Measurements from ENCODE around the gene SH2B2. TPM values are rescaled to one million over a fixed set of nuclear protein-coding genes. Genes with fewer than 3 reads are reported as not detected.

Gene SH2B2
- total RNA-seq, 2 donors from 2014 or later = 7.7 to 22.3 TPM

DNA sequence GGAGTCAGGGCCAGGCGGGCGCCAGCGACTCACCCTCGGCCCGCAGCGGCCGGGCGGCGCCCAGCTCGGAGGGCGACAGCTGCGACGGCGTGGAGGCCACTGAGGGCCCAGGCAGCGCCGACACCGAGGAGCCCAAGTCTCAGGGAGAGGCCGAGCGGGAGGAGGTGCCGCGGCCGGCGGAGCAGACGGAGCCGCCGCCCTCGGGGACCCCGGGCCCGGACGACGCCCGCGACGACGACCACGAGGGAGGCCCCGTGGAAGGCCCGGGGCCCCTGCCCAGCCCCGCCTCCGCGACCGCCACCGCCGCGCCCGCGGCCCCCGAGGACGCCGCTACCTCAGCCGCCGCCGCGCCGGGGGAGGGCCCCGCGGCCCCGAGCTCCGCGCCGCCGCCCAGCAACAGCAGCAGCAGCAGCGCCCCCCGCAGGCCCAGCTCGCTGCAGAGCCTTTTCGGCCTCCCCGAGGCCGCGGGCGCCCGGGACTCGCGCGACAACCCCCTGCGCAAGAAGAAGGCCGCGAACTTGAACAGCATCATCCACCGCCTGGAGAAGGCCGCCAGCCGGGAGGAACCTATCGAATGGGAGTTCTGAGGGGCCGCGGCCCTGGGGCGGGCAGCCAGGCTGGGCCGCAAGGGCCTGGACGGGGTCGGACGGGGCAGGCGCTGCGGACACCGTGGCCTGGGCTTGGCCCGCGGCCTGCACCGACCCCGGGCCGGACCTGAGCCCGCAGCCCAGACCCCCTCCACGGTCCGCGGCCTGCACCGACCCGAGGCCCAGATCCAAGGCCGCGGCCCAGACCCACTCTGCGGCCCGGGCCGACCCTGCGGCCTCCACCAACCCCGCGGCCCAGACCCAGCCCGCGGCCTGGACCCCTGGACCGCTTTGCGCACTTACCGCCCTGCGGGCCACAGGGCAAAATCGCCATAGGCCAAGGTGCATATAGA is 37.9 kb upstream of the SH2B2 start:
- DNase-seq (ENCODE audit: low spot score) = no peak
- no peaks in the 10 kb centered on the region for H3K4me1 ChIP-seq (replicated peaks)
- H3K9me3 ChIP-seq = no peaks in the 10 kb centered on the region
- H3K4me3 ChIP-seq = no peak overlapping the region
- TF ChIP-seq, protein P1, sequence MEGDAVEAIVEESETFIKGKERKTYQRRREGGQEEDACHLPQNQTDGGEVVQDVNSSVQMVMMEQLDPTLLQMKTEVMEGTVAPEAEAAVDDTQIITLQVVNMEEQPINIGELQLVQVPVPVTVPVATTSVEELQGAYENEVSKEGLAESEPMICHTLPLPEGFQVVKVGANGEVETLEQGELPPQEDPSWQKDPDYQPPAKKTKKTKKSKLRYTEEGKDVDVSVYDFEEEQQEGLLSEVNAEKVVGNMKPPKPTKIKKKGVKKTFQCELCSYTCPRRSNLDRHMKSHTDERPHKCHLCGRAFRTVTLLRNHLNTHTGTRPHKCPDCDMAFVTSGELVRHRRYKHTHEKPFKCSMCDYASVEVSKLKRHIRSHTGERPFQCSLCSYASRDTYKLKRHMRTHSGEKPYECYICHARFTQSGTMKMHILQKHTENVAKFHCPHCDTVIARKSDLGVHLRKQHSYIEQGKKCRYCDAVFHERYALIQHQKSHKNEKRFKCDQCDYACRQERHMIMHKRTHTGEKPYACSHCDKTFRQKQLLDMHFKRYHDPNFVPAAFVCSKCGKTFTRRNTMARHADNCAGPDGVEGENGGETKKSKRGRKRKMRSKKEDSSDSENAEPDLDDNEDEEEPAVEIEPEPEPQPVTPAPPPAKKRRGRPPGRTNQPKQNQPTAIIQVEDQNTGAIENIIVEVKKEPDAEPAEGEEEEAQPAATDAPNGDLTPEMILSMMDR (IDR thresholded peaks at IDR 0.05) = no peak
- TF ChIP-seq POLR2AphosphoS5 (IDR thresholded peaks at IDR 0.05) (no peak), POLR2A (IDR thresholded peaks at IDR 0.05) (no peak)
- intact Hi-C loops (cut with DNase I) = no loop called here
- no peaks in the 10 kb centered on the region for H3K27me3 ChIP-seq (replicated peaks; ENCODE audit: insufficient read depth)
- no peak overlapping the region for H3K27ac ChIP-seq
- H3K36me3 ChIP-seq = no peaks in the 10 kb centered on the region
- 93% methylated on average over 110 of the region's 117 CpGs for WGBS

DNA sequence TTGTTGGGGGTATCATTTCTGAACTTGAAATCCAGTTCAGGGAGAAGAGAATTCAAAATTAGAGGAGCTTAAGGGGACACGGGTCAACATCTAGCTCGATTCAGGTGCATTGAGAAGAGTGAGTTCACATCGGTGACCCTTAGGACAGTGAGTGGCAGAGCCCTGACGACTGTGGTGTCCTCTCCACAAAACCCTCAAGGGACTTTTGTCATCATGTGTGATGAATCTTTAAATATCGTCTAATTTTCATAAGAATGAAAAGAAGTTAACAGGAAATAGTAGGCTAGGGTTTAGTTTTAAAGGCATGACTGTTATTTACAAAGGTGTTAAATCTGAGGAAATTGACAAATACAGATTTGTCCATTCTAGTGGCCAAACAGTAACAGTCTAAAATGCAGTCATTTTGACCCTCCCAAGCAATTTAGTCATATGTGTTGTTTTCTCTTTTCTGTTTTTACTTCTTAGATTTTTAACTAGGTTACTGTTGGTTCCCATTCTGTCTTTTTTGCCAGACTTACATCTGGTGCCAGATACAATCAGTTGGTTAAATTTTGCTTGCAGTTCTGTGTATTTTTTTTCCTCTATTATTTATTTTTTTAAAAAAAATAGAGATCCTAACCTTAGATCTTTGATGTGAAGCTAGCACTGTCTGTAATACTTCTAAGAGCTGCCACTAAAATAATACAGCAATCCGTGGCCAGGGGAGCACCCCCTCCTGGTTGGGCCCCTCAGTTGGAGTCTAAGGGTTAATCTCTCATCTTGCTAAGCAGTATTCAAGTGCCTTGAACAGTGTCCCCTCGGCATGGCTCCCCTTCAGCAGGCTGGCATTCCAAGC is 34.9 kb upstream of the SH2B2 start:
- Histone ChIP-seq H3K4me1 (replicated peaks) (no peaks in the 10 kb centered on the region), H3K27me3 (replicated peaks; ENCODE audit: insufficient read depth) (no peaks in the 10 kb centered on the region), H3K36me3 (no peaks in the 10 kb centered on the region), H3K4me3 (no peak overlapping the region), H3K27ac (no peak overlapping the region), H3K9me3 (no peaks in the 10 kb centered on the region)
- intact Hi-C loops (cut with DNase I) = no loop called here
- WGBS = 65% methylated on average over 7 of the region's 7 CpGs
- TF ChIP-seq POLR2AphosphoS5 (IDR thresholded peaks at IDR 0.05) (no peak), POLR2A (IDR thresholded peaks at IDR 0.05) (no peak)
- TF ChIP-seq, protein P1 (IDR thresholded peaks at IDR 0.05) = no peak
- no peak for DNase-seq (ENCODE audit: low spot score)

DNA sequence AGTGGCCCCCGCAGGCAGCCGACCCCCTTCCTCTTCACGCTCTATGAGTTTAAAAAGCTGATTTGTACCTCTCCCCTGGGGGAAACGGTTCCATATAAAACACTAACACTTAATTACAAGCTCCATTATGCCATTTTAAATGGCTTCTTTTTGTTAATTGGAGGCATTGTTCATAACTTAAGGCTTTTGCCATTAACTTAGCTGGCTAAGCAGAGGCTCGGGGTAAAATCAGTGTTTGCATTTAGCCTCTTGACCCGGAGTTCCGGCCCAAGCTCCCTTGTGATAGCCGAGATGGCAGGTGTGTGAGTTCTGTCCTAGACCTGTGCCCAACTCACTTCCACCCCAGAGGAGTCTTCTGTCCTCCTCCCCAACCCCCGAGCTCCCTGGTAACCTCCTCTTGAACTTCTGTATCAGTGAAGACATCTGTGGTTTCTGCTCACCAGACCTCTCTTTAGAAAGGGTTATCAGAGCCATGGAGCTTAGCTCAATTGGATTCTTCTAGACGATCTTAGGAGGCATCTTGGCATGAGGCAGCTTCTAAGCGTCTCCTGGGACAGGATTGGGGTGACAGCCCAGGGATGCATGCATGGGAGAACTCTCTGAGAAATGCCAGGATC is 34.2 kb upstream of the SH2B2 start:
- H3K36me3 ChIP-seq = no peaks in the 10 kb centered on the region

DNA sequence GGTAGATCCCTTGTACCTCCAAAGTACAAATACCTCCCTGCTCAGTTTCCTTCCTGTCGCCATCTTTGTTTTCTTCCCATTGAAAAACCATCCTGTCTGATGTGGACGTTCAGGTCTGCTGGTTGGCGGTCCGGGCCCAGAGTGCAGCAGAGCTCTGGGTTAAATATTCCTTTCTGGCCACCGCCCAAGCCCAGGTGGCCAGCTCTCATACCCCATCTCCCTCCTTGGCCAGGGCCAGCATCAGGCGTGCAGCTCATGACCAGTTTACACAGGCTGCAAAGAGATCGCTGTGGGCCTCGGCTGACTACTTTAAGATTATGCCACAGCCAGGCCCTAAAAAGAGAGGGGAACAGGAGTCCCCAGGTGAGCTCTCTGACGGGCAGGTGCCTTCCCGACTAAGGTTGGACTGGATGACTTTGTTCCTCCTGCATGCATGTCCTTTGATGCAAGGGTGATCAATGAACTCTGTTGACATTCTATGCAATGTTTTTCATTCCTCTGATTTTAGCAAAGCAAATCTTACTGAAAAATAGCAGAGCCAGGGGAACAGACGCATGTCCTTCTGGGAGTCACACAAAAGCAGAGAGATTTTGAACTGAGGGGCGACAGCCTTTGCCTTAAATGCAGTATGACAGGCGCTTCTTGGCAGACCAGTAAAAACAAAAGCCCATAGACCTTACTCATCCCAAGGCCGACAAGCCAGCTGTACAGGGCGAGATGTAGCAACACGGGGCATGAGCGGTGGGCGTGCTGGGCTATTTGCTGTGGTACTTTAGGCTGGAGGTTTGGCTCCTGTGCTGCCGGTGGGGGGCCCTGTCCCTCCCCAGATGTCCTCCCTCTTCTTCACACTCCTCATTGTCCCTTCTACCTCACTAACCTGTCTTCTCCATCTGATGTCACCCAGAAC is 33.3 kb upstream of the SH2B2 start:
- DNase-seq (ENCODE audit: low spot score) = no peak
- 90% methylated on average over 19 of the region's 19 CpGs for WGBS
- intact Hi-C loops (cut with DNase I) = no loop called here

More for the DNA sequence above, 34.2 kb upstream of the SH2B2 start:
- H3K9me3 ChIP-seq = no peaks in the 10 kb centered on the region
- no peak for TF ChIP-seq POLR2A (IDR thresholded peaks at IDR 0.05)
- no peak for TF ChIP-seq POLR2AphosphoS5 (IDR thresholded peaks at IDR 0.05)
- TF ChIP-seq, protein P1 (IDR thresholded peaks at IDR 0.05) = no peak
- no peaks in the 10 kb centered on the region for H3K4me1 ChIP-seq (replicated peaks)
- no peak overlapping the region for H3K27ac ChIP-seq
- intact Hi-C loops (cut with DNase I) = no loop called here
- DNase-seq (ENCODE audit: low spot score) = no peak
- H3K27me3 ChIP-seq (replicated peaks; ENCODE audit: insufficient read depth) = no peaks in the 10 kb centered on the region
- 76% methylated on average over 11 of the region's 11 CpGs for whole genome bisulfite sequencing
- no peak overlapping the region for H3K4me3 ChIP-seq

More for the DNA sequence above, 33.3 kb upstream of the SH2B2 start:
- Histone ChIP-seq H3K9me3 (no peaks in the 10 kb centered on the region), H3K4me3 (no peak overlapping the region), H3K4me1 (replicated peaks) (no peaks in the 10 kb centered on the region), H3K27ac (no peak overlapping the region), H3K36me3 (no peaks in the 10 kb centered on the region), H3K27me3 (replicated peaks; ENCODE audit: insufficient read depth) (no peaks in the 10 kb centered on the region)
- no peak for TF ChIP-seq POLR2AphosphoS5 (IDR thresholded peaks at IDR 0.05)
- TF ChIP-seq POLR2A (IDR thresholded peaks at IDR 0.05) = no peak
- TF ChIP-seq, protein P1 (IDR thresholded peaks at IDR 0.05) = no peak

Measured in prostate gland (tissue), 2 donors.